Mucosa of descending colon (tissue), 3 donors: Measurements from ENCODE around the gene TMPRSS2. TPM values are rescaled to one million over a fixed set of nuclear protein-coding genes. Genes with fewer than 3 reads are reported as not detected.

Source experiments
- ATAC-seq: fragments of 200-7000 bp; cut with Tn5 transposase; one replicate; pipeline ENCODE4 v1.9.1; 2020; ENCODE audit warnings: mild to moderate bottlenecking, moderate library complexity
- DNase-seq, 3 donors: peaks; one replicate each; pipeline ENCODE4 v3.0.0-alpha.2; 2020
- H3K36me3 ChIP-seq: fragments of 200-600 bp; one replicate; pipeline ENCODE4 v1.8.0; 2021; ENCODE audit warnings: low read depth, mild to moderate bottlenecking
- H3K4me1 ChIP-seq: fragments of 200-600 bp; one replicate; pipeline ENCODE4 v1.8.0; 2021; ENCODE audit warnings: low read depth, mild to moderate bottlenecking
- H3K4me3 ChIP-seq: fragments of 200-600 bp; one replicate; pipeline ENCODE4 v1.8.0; 2021; ENCODE audit warnings: mild to moderate bottlenecking
- H3K9me3 ChIP-seq: fragments of 200-600 bp; one replicate; pipeline ENCODE4 v1.8.0; 2021; ENCODE audit warnings: mild to moderate bottlenecking
- CTCF ChIP-seq: fragments of 200-600 bp; IDR thresholded peaks from one replicate; pipeline ENCODE4 v1.8.0; 2022; ENCODE audit warnings: antibody characterized with exemption, mild to moderate bottlenecking
- intact Hi-C, 2 donors: fragments of 100-400 bp; cut with DNase I in 1 of 2; cut with micrococcal nuclease in 1 of 2; formaldehyde crosslinking; loops; one replicate each; pipeline versions ENCODE4 v1.11.0 to v1.11.1; 2022; cut with DNase I, micrococcal nuclease
- total RNA-seq, 3 donors: library from RNA; stranded (reverse); fragmentation: NEBNext Ultra II Directional in 2 of 3; extraction: Animal tissue kit (Norgen Biotek cat#: 25700) in 2 of 3; gene quantifications; one replicate each; pipeline versions ENCODE4 v1.2.1 to v1.2.4, GENCODE V29; 2021 to 2023
- donor health status: DM: no; HTN: no; CAD: no; lungs with moderate emphysema.
- donor health status: DM: no; HTN: no; CAD: no.
- donor health status: DM: no; HTN: yes; CAD: no.

Gene TMPRSS2
- total RNA-seq, 3 donors from 2014 or later: 283 to 624 (median 566) TPM

- intact Hi-C loops: loop anchor here in 1 of 2 donors (10.0 kb wide), 1 partner anchor 55 kb away; no protein-coding TSS in a partner anchor
Measured at GRCh38 chr21:41509733-41510132, 1.8 kb upstream of the TMPRSS2 start.

GRCh38 chr21:41509145-41509496 lies 1.2 kb upstream of the TMPRSS2 start:
- ATAC-seq (no peak), DNase-seq (peak in 1 of 3 donors; percentile 42)
- Histone ChIP-seq H3K4me3 (no peak overlapping the region), H3K9me3 (no peaks in the 10 kb centered on the region), H3K36me3 (no peaks in the 10 kb centered on the region), H3K4me1 (peaks cover 11% of the 10 kb centered on the region)
- intact Hi-C loops: loop anchor here in 1 of 2 donors (10.0 kb wide), 1 partner anchor 56 kb away; no protein-coding TSS in a partner anchor
- no peak for TF ChIP-seq CTCF

More at GRCh38 chr21:41509733-41510132, 1.8 kb upstream of the TMPRSS2 start:
- H3K9me3 ChIP-seq: no peaks in the 10 kb centered on the region
- no peaks in the 10 kb centered on the region for H3K36me3 ChIP-seq
- DNase-seq (peak in 1 of 3 donors; percentile 55), ATAC-seq (no peak)
- no peak overlapping the region for H3K4me3 ChIP-seq
- TF ChIP-seq CTCF: no peak
- peaks cover 10% of the 10 kb centered on the region for H3K4me1 ChIP-seq

- Histone ChIP-seq H3K4me3 (peak overlapping the region; percentile 61), H3K4me1 (peaks cover 13% of the 10 kb centered on the region), H3K9me3 (no peaks in the 10 kb centered on the region), H3K36me3 (no peaks in the 10 kb centered on the region)
- intact Hi-C loops: loop anchor here in 1 of 2 donors (10.0 kb wide), 1 partner anchor 56 kb away; no protein-coding TSS in a partner anchor
- DNase-seq (peak in 1 of 3 donors; percentile 56), ATAC-seq (peak; percentile 34)
- no peak for TF ChIP-seq CTCF
Measured at GRCh38 chr21:41508415-41509144, 622 bp upstream of the TMPRSS2 start.

- intact Hi-C loops: loop anchor here in 1 of 2 donors (10.0 kb wide), 1 partner anchor 58 kb away; no protein-coding TSS in a partner anchor
- DNase-seq (peak in 2 of 3 donors; percentile 64 to 69), ATAC-seq (peak; percentile 6)
- H3K4me3 ChIP-seq: peak overlapping the region; percentile 61
- no peak for TF ChIP-seq CTCF
- H3K9me3 ChIP-seq: no peaks in the 10 kb centered on the region
- H3K36me3 ChIP-seq: no peaks in the 10 kb centered on the region
- peaks cover 16% of the 10 kb centered on the region for H3K4me1 ChIP-seq
Measured at GRCh38 chr21:41506611-41507520, 1.1 kb downstream of the TMPRSS2 start.

- H3K9me3 ChIP-seq: no peaks in the 10 kb centered on the region
- intact Hi-C loops: loop anchor here in 1 of 2 donors (10.0 kb wide), 1 partner anchor 59 kb away; no protein-coding TSS in a partner anchor
- no peaks in the 10 kb centered on the region for H3K36me3 ChIP-seq
- H3K4me1 ChIP-seq: peaks cover 15% of the 10 kb centered on the region
- ATAC-seq (no peak), DNase-seq (no peak)
- H3K4me3 ChIP-seq: peak overlapping the region; percentile 61
- no peak for TF ChIP-seq CTCF
Measured at GRCh38 chr21:41506005-41506594, 1.9 kb downstream of the TMPRSS2 start.
